Large intestine (tissue), 3 donors: Measurements from ENCODE around the gene GNLY. TPM values are rescaled to one million over a fixed set of nuclear protein-coding genes. Genes with fewer than 3 reads are reported as not detected.

Experiments
- DNase-seq, 2 donors: peaks; one replicate each; pipeline versions ENCODE4 v3.0.0 to v3.0.0-alpha.2; 2013
- H3K27ac ChIP-seq: one replicate; pipeline ENCODE4 v1.5.1; 2013; ENCODE audit warnings: low read length
- H3K27me3 ChIP-seq: 2 replicates; pipeline ENCODE4 v1.6.1; 2013; ENCODE audit warnings: low read length; ENCODE audit not compliant: control insufficient read depth, insufficient read depth
- H3K36me3 ChIP-seq: 2 replicates; pipeline ENCODE4 v1.6.1; 2013; ENCODE audit warnings: low read length; ENCODE audit not compliant: control insufficient read depth, insufficient read depth
- H3K4me1 ChIP-seq: one replicate; pipeline ENCODE4 v1.6.1; 2013; ENCODE audit warnings: low read length; ENCODE audit not compliant: control insufficient read depth, insufficient read depth
- H3K4me3 ChIP-seq: one replicate; pipeline ENCODE4 v1.5.1; 2013; ENCODE audit warnings: low read length
- H3K9me3 ChIP-seq: one replicate; pipeline ENCODE4 v1.6.1; 2013; ENCODE audit warnings: mild to moderate bottlenecking, low read depth, low read length, moderate library complexity; ENCODE audit not compliant: control insufficient read depth
- WGBS: methylation state at CpG from one replicate; pipeline ENCODE4 v1.1.5; 2013; ENCODE audit warnings: low lambda C conversion rate; ENCODE audit not compliant: insufficient coverage; 5-methylcytosine and 5-hydroxymethylcytosine counted together
- polyA plus RNA-seq: library from polyadenylated mRNA; unstranded; fragments of 120-200 nt; gene quantifications from one replicate; pipeline ENCODE4 v1.2.1, GENCODE V29; 2013

The GNLY gene
- polyA plus RNA-seq, 1 donor, result 13.1 TPM

GRCh38 chr2:85684806-85685205 lies 9.4 kb upstream of the GNLY start:
- H3K4me3 ChIP-seq, result no peak overlapping the region
- H3K4me1 ChIP-seq, result no peaks in the 10 kb centered on the region
- no CpG with 5 or more reads among the region's 4 CpGs for WGBS
- H3K27ac ChIP-seq, result no peak overlapping the region
- H3K36me3 ChIP-seq, result no peaks in the 10 kb centered on the region
- H3K9me3 ChIP-seq, result no peaks in the 10 kb centered on the region
- peaks cover 3% of the 10 kb centered on the region for H3K27me3 ChIP-seq
- DNase-seq, result no peak

GRCh38 chr2:85690932-85691331 lies 3.2 kb upstream of the GNLY start:
- Histone ChIP-seq H3K4me3 (no peak overlapping the region), H3K36me3 (no peaks in the 10 kb centered on the region), H3K27ac (no peak overlapping the region), H3K4me1 (no peaks in the 10 kb centered on the region), H3K9me3 (no peaks in the 10 kb centered on the region), H3K27me3 (no peaks in the 10 kb centered on the region)
- DNase-seq, result no peak
- 100% methylated on average over 1 of the region's 4 CpGs for WGBS

- H3K4me3 ChIP-seq, result no peak overlapping the region
- H3K36me3 ChIP-seq, result no peaks in the 10 kb centered on the region
- H3K27ac ChIP-seq, result no peak overlapping the region
- DNase-seq, result no peak
- no peaks in the 10 kb centered on the region for H3K9me3 ChIP-seq
- no CpG with 5 or more reads among the region's 5 CpGs for WGBS
- H3K4me1 ChIP-seq, result no peaks in the 10 kb centered on the region
- H3K27me3 ChIP-seq, result no peaks in the 10 kb centered on the region
Measured at GRCh38 chr2:85692039-85692645, 2.0 kb upstream of the GNLY start.

- H3K4me1 ChIP-seq, result no peaks in the 10 kb centered on the region
- DNase-seq, result no peak
- H3K36me3 ChIP-seq, result no peaks in the 10 kb centered on the region
- H3K27ac ChIP-seq, result no peak overlapping the region
- WGBS, result no CpG with 5 or more reads among the region's 11 CpGs
- no peaks in the 10 kb centered on the region for H3K9me3 ChIP-seq
- no peaks in the 10 kb centered on the region for H3K27me3 ChIP-seq
- no peak overlapping the region for H3K4me3 ChIP-seq
Measured at GRCh38 chr2:85695121-85695520, 963 bp downstream of the GNLY start.

- Histone ChIP-seq H3K27ac (no peak overlapping the region), H3K4me3 (no peak overlapping the region), H3K36me3 (no peaks in the 10 kb centered on the region), H3K9me3 (no peaks in the 10 kb centered on the region), H3K27me3 (no peaks in the 10 kb centered on the region), H3K4me1 (no peaks in the 10 kb centered on the region)
- no CpG with 5 or more reads among the region's 12 CpGs for WGBS
- DNase-seq, result no peak
Measured at GRCh38 chr2:85695691-85696668, 1.8 kb downstream of the GNLY start.

- Histone ChIP-seq H3K36me3 (no peaks in the 10 kb centered on the region), H3K9me3 (no peaks in the 10 kb centered on the region), H3K4me3 (no peak overlapping the region), H3K27ac (no peak overlapping the region), H3K27me3 (no peaks in the 10 kb centered on the region), H3K4me1 (no peaks in the 10 kb centered on the region)
- no peak for DNase-seq
- WGBS, result no CpG with 5 or more reads among the region's 3 CpGs
Measured at GRCh38 chr2:85697096-85697495, 2.9 kb downstream of the GNLY start.

GRCh38 chr2:85697716-85698115 lies 3.6 kb downstream of the GNLY start:
- no CpG with 5 or more reads among the region's 2 CpGs for WGBS
- no peaks in the 10 kb centered on the region for H3K36me3 ChIP-seq

GRCh38 chr2:85698184-85698879 lies 4.2 kb downstream of the GNLY start:
- WGBS, result no CpG with 5 or more reads among the region's 11 CpGs
- DNase-seq, result no peak
- Histone ChIP-seq H3K9me3 (no peaks in the 10 kb centered on the region), H3K27ac (no peak overlapping the region), H3K36me3 (no peaks in the 10 kb centered on the region), H3K4me3 (no peak overlapping the region), H3K4me1 (no peaks in the 10 kb centered on the region), H3K27me3 (peaks cover 4% of the 10 kb centered on the region)

More at GRCh38 chr2:85697716-85698115, 3.6 kb downstream of the GNLY start:
- H3K4me1 ChIP-seq, result no peaks in the 10 kb centered on the region
- no peak overlapping the region for H3K27ac ChIP-seq
- no peak for DNase-seq
- no peak overlapping the region for H3K4me3 ChIP-seq
- H3K9me3 ChIP-seq, result no peaks in the 10 kb centered on the region
- H3K27me3 ChIP-seq, result peaks cover 2% of the 10 kb centered on the region

- Histone ChIP-seq H3K4me1 (no peaks in the 10 kb centered on the region), H3K27ac (no peak overlapping the region), H3K27me3 (peaks cover 4% of the 10 kb centered on the region), H3K9me3 (no peaks in the 10 kb centered on the region), H3K36me3 (no peaks in the 10 kb centered on the region), H3K4me3 (no peak overlapping the region)
- no peak for DNase-seq
- WGBS, result no CpG with 5 or more reads among the region's 8 CpGs
Measured at GRCh38 chr2:85698880-85699254, 4.7 kb downstream of the GNLY start.

- Histone ChIP-seq H3K27ac (no peak overlapping the region), H3K36me3 (no peaks in the 10 kb centered on the region), H3K9me3 (no peaks in the 10 kb centered on the region), H3K4me1 (no peaks in the 10 kb centered on the region), H3K4me3 (no peak overlapping the region), H3K27me3 (peaks cover 4% of the 10 kb centered on the region)
- WGBS, result no CpG with 5 or more reads among the region's 1 CpG
- no peak for DNase-seq
Measured at GRCh38 chr2:85699325-85699724, 5.2 kb downstream of the GNLY start.
